Measurements from ENCODE around the gene CPXM1.
A peak's percentile ranks its signal among the peaks of the same experiment; 100 is the strongest.
"Not testable (repeated sequence)": the region's sequence is repeated elsewhere in the genome, so short reads cannot be mapped to it uniquely, and the experiment has no call there.

The CPXM1 gene

DNA sequence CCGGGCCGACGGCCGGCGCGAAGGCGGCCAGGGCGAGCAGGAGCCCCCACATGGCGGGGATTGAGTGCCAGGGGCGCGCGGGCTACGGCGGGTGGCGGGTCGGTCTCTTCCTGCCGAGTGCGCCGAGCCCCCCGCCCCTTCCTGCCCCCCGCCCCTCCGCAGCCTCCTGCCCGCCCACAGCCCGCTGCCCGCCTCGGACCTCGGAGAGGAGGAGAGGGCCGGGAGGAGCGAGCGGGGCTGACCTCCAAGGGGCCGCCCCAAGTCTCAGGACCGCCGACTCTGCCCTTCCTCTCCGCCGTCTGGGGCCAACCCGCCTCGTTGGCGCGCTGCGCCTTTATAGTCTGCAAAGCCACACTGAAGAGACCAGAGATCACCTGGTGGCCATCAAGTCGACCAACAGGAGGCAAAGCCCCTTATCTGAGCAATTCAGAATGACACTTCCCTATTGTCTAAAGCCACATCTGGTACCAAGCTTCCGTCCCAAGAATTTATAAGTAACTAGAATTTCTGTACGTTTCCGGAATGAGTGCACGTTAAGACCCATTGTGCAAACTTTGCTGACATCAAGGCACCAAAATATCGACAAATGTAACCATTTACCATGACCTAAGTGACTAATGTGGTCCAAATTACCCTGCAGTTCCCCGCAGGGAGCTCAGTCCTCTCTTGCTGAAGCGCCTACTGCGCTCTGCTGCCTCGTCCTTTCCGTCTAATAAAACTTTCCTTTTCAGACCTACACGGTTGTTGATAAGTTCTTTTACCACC, at the start of gene CPXM1:
Gene CPXM1 (minus strand): TSS at position 107 of the 765 bp plus-strand sequence. CDS start 55 bp downstream, at position 52.
- no peak for DNase-seq (ENCODE audit: low read depth in 3 of 3)

- no peak for DNase-seq (ENCODE audit: low read depth in 3 of 3)
These were observed 49.1 kb upstream of the CPXM1 start for GRCh38 chr20:2849529-2849928.

DNA sequence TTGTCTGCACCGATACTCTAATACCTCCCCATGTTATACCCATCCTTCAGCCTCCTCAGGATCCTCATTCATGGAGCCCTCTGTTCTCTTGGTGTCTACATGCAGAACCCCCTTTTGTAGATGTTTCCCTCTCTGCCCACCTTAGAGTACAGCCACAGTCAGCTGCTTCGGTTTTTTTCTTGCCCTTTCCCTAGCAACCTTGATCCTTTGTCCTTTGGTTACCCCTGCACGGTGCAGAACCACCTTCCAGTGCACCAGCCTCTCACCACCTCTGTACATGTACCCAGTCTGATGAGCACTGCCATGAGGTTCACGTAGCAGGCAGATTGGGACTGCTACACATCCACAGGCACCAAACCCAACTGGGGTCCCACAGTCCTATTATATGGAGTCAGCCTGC, 47.4 kb upstream of the CPXM1 start:
- no peak for DNase-seq (ENCODE audit: low read depth in 3 of 3)

DNA sequence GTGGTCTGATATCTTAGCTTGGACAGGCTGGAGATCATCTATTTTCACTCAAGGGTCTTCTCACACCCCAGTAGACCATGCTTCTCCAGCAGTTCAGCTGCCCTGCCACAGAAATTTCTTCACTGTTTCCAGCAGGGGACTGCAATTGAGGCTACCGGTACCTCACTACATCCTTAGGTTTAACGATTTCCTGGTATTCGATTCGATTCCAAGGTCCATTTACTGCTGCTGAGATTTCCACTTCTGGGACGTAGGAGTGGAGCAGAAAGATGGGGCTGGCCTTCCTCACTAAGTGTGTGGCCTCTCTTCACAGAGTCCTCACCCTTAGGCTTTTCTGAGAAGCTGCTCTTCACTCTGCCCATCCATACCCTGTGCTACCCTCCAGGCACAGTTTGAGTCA, 46.3 kb upstream of the CPXM1 start:
- no peak for DNase-seq (ENCODE audit: low read depth in 3 of 3)

DNA sequence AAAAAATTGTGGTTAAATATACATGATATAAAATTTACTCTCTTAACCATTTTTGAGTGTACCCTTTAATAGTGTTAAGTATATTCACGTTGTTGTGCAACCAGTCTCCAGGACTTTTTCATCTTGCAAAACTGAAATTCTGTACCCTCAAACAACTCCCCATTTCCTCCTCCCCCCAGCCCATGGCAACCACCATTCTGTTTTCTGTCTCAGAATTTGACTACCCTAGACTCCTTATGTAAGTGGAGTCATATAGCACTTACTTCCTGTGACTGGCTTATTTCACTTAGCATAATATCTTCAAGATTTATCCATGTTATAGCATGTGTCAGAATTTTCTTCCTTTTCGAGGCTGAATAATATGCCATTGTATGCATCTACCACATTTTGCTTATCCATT, 45.2 kb upstream of the CPXM1 start:
- no peak for DNase-seq (ENCODE audit: low read depth in 3 of 3)

- DNase-seq (ENCODE audit: low read depth in 3 of 3), result peak in 2 of 3 experiments; percentile 13 to 20
These were observed 40.6 kb upstream of the CPXM1 start for GRCh38 chr20:2840967-2841531.

DNA sequence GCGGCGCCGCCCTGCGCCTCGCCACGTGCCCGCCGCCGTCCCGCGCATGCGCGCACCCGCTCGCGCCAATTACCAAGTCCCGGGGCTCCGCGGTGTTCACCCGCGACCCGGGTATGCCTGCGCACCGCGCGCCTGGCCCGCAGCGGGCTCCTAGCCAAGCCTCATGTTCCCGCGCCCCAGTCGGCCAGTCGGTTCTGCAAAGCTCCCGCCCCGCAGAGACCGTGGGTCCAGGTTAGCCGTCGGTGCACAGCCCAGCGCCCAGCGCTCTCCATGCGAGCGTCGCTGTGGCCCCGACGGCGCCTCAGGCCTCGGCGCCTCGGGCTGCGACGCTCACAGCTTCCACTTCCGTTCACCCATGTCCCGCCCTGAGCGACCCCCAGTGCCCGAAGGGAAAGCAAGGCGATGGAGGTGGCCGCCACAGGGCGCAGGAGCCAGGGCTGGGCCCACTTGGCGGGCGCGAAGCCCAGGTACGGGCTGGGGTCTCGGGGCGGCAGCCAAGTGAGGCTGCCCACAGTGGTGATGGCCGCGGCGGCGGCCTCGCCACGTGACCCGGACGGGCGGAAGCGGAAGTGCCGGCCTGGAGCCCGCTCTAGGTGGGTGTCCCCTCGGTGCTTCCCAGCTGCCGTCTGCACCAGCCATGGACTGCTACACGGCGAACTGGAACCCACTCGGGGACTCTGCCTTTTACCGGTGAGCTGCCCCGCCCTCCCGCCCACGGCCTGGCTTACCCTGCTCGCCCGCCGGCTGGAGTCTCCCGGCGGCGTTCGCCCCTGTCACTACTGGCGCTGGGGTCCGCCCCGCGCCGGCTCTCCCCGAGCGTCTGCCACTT, 39.9 kb upstream of the CPXM1 start, which contains the start of the genes PCED1A and VPS16:
Gene PCED1A (minus strand): TSS at position 518 of the 829 bp plus-strand sequence. CDS start 743 bp downstream, outside the sequence.
Gene VPS16 (plus strand): TSS at position 608 of the 829 bp plus-strand sequence. CDS start 30 bp downstream, at position 638.
- peak; percentile 76 to 89 (median 82) for DNase-seq (ENCODE audit: low read depth in 3 of 3)

DNA sequence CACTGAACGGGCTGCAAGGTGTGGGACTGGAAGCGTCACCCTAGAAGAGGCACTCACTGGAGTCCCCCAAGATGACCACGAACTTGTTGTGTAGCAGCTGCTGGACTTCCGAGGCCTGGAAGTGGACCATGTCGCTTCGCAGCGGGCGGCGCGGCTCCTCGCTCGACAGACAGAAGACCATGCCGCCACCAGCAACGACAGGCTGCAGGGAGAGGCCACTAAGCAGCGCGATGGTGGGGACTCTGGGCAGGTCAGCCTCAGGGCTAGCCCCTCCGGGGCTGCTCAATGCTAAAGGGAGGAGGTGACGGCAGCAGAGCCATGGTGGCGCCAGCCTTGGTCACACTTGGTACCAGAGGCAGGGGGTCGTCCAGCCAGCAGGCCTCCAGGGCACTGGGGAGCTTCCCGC, 39.3 kb upstream of the CPXM1 start:
- DNase-seq (ENCODE audit: low read depth in 3 of 3), result no peak

GRCh38 chr20:2838847-2839671, 38.6 kb upstream of the CPXM1 start:
- DNase-seq (ENCODE audit: low read depth in 3 of 3), result no peak

DNA sequence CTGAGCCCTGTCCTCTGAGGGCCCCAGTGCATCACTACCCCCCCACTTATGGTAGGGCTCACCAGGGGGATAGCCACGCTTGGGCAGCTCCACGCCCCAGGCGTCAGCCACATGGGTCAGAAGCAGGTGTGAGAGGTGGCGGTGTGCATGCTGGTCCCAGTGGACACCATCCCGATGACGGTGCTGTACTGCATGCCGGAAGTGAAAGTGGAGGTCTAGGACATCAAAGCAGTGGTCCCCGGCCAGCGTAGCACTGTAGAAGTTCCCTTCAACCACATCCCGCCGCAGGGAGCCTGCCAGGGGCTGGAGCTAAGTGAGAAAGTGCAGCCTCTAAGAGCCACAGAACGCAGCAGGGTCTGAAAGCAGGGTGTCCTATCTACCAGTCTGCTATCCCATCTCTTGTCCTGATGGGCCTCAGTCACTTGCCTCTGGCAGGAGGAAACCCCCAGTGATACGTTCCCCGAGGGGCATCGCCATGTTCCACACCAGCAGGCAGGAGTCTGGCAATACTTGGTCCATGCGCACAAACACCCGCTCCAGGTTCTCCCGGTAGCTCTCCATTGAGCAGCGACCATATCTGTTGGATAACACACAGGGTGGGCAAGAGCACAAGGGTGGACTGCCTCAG, 37.9 kb upstream of the CPXM1 start:
- DNase-seq (ENCODE audit: low read depth in 3 of 3), result no peak

GRCh38 chr20:2837221-2837960, 37.0 kb upstream of the CPXM1 start:
- DNase-seq (ENCODE audit: low read depth in 3 of 3), result no peak

DNA sequence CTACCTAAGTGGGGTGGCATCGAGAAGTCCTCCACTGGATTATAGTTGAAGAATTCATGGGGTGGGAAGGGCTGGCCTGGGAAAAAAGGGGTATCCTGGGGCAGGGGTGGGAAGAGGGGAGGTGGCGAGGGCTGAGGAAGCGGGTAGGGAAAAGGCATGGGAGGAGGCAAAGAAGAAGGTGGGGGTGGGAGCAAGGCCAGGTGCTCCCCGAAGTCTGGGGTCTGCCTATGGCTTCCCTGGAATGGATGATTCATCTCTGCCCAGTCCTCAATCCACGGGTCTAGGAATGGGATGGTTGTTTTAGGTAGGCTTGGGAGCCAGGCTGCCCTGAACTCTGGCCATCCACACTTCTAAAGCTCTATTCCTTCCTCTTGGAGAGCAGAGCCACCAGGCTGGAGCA, 35.6 kb upstream of the CPXM1 start:
- no peak for DNase-seq (ENCODE audit: low read depth in 3 of 3)

DNA sequence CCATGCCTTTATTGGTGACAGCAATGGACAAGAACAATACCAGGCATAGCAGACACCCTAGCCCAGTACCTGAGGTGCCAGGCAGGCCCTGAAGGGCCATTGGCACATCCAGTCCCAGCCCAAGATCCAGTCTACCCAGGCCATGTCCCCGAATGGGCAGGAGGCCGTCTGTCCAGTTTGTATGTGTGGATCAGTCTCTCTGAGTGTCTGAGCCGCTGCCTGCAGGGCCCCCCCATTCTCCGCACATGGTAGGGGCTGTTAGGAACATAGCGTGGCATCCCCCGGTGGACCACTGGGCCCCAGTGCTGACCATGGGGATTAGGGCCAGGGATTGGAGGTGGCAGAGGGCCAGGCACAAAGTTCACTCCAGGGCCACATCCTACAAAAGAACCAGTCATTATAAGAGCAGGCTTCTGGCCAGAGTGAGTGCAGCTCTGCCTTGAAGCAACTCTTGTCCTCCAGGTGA, 34.9 kb upstream of the CPXM1 start:
- no peak for DNase-seq (ENCODE audit: low read depth in 3 of 3)

DNA sequence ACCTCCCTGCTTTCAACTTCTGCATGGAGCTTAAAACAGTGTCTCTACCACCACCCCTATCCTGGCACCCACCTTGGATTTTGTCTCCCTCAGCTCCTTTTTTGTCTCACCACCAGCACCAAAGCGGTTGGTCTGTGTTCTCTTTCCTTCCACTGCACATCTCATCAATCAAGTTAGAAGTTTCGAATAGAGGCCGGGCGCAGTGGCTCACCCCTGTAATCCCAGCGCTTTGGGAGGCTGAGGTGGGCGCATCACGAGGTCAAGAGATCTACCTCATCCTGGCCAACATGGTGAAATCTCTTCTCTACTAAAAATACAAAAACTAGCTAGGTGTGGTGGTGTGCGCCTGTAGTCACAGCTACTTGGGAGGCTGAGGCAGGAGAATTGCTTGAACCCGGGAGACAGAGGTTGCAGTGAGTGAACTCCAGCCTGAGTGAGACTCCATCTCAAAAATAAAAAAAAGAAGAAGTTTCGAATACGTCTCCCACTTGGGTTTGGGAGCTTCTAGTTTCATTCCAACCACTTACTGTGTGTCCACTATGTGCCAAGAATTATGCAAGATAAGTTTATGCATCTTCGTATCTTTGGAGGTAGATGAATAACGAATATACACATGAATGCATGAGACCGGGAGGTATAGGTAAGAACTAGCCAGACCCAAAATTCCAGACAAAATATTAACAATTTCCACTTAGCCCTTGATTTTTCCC, 34.1 kb upstream of the CPXM1 start:
- DNase-seq (ENCODE audit: low read depth in 3 of 3), result no peak

- DNase-seq (ENCODE audit: low read depth in 3 of 3), result no peak
These were observed 33.3 kb upstream of the CPXM1 start for GRCh38 chr20:2833761-2834160.

DNA sequence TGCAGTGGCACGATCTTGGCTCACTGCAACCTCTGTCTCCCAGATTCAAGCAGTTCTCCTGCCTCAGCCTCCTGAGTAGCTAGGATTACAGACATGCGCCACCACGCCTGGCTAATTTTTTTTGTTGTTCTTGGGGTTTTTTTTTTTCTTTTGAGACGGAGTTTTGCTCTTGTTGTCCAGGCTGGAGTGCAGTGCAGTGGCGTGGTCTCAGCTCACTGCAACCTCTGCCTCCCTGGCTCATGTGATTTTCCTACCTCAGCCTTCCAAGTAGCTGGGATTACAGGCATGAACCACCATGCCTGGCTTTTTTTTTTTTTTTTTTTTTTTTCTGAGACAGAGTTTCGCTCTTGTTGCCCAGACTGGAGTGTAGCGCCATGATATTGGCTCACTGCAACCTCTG, 30.8 kb upstream of the CPXM1 start:
- DNase-seq (ENCODE audit: low read depth in 3 of 3), result not testable (repeated sequence)

DNA sequence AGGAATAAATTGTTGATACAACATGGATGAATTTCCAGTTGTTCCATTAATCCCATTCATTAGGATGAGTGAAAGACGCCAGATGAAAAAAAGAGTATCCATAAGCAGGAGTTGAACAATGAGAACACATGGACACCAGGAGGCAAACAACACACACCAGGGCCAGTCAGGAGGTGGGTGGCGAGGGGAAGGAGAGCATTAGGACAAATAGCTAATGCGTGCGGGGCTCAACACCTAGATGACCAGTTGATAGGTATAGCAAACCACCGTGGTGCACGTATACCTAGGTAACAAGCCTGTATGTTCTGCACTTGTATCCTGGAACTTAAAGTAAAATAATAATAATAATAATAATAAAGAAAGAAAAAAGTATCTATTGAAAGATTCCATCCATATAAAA, 28.9 kb upstream of the CPXM1 start:
- DNase-seq (ENCODE audit: low read depth in 3 of 3), result no peak

- DNase-seq (ENCODE audit: low read depth in 3 of 3), result no peak
These were observed 26.2 kb upstream of the CPXM1 start for GRCh38 chr20:2826655-2827054.

DNA sequence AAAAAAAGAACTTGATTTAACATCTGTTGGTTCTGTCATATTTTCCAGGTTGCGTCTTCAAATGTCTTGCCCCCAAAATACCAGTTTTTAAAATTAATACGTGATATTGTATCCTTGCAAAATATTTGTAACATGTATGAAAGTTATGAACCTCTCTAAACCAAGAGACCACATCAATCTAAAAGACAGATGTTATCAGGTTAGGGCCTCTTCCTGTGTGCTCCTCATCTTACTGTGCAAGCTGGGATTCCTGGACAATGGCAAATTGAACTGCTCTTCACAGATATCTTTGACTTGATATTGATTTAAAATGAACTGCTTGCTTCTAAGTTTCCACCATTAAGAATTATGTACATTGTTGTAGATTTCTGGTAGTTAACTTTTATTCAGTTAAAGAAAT, 25.3 kb upstream of the CPXM1 start:
- no peak for DNase-seq (ENCODE audit: low read depth in 3 of 3)

DNA sequence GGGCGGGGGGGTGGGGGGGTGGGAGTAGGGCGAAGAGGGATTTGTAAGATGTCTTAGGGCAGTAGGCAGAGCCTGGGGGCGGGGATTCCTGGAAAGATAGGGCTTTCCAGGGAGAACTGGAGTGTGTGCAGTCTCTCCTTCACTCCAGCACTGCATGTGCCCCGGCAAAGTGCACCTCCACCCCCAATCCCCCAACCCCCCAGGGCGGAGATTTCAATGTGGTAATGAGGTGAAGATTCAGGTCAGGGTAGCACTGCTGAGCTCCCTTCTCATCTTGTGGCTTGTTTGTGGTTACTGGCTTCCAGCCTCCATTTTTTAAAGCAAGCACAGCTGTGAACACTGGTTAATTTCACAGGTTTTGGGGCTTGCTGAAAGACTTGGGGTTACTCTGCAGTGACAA, 21.6 kb upstream of the CPXM1 start:
- DNase-seq (ENCODE audit: low read depth in 3 of 3), result no peak
